Dendritic cell treated with granulocyte-macrophage colony-stimulating factor and Interleukin-4, amounts not matched to agents 40 ng/mL and 50 ng/mL, for 4 days (primary cell): ENCODE results near the gene CFAP58.

Experiments
- H3K27ac Mint-ChIP-seq: one replicate; pipeline ENCODE4 v1.8.0; 2022; ENCODE audit warnings: mild to moderate bottlenecking, mixed read lengths
- H3K27me3 Mint-ChIP-seq: one replicate; pipeline ENCODE4 v1.8.0; 2022; ENCODE audit warnings: mild to moderate bottlenecking, mixed read lengths
- H3K36me3 Mint-ChIP-seq: one replicate; pipeline ENCODE4 v1.8.0; 2022; ENCODE audit warnings: low read depth, mixed read lengths
- H3K4me1 Mint-ChIP-seq: one replicate; pipeline ENCODE4 v1.8.0; 2022; ENCODE audit warnings: low read depth, mixed read lengths
- H3K4me3 Mint-ChIP-seq: one replicate; pipeline ENCODE4 v1.8.0; 2022; ENCODE audit warnings: mild to moderate bottlenecking, moderate library complexity, mixed read lengths
- H3K9me3 Mint-ChIP-seq: one replicate; pipeline ENCODE4 v1.8.0; 2022; ENCODE audit warnings: mixed read lengths
- intact Hi-C: fragments of 100-400 bp; cut with micrococcal nuclease; formaldehyde crosslinking; loops from one replicate; pipeline ENCODE4 v1.15.0; 2022

The CFAP58 gene

GRCh38 chr10:104391969-104392296 lies 38.3 kb downstream of the CFAP58 start:
- intact Hi-C loops = no loop called here
- H3K27me3 Mint-ChIP-seq = peaks cover 15% of the 10 kb centered on the region
- H3K27ac Mint-ChIP-seq = no peak overlapping the region
- H3K4me1 Mint-ChIP-seq = peaks cover 5% of the 10 kb centered on the region
- H3K4me3 Mint-ChIP-seq = no peak overlapping the region
- H3K9me3 Mint-ChIP-seq = no peaks in the 10 kb centered on the region
- no peaks in the 10 kb centered on the region for H3K36me3 Mint-ChIP-seq

GRCh38 chr10:104393387-104393786 lies 39.8 kb downstream of the CFAP58 start:
- H3K36me3 Mint-ChIP-seq = no peaks in the 10 kb centered on the region
- no peaks in the 10 kb centered on the region for H3K9me3 Mint-ChIP-seq
- intact Hi-C loops = no loop called here
- H3K4me1 Mint-ChIP-seq = no peaks in the 10 kb centered on the region
- no peak overlapping the region for H3K4me3 Mint-ChIP-seq
- H3K27ac Mint-ChIP-seq = no peak overlapping the region
- peaks cover 15% of the 10 kb centered on the region for H3K27me3 Mint-ChIP-seq

- Mint-ChIP-seq H3K4me1 (no peaks in the 10 kb centered on the region), H3K4me3 (no peak overlapping the region), H3K27me3 (peaks cover 14% of the 10 kb centered on the region), H3K9me3 (no peaks in the 10 kb centered on the region), H3K27ac (no peak overlapping the region), H3K36me3 (no peaks in the 10 kb centered on the region)
- intact Hi-C loops = no loop called here
Observed at GRCh38 chr10:104396581-104396980, 42.9 kb downstream of the CFAP58 start.

GRCh38 chr10:104403636-104404035 lies 50.0 kb downstream of the CFAP58 start:
- Mint-ChIP-seq H3K27me3 (peaks cover 13% of the 10 kb centered on the region), H3K36me3 (no peaks in the 10 kb centered on the region), H3K4me1 (no peaks in the 10 kb centered on the region), H3K4me3 (no peak overlapping the region), H3K27ac (no peak overlapping the region), H3K9me3 (no peaks in the 10 kb centered on the region)
- intact Hi-C loops = no loop called here

GRCh38 chr10:104406715-104407650 lies 53.4 kb downstream of the CFAP58 start:
- intact Hi-C loops = loop anchor here (1.0 kb wide), 1 partner anchor 207 kb away; no protein-coding TSS in a partner anchor
- no peaks in the 10 kb centered on the region for H3K4me1 Mint-ChIP-seq
- H3K9me3 Mint-ChIP-seq = no peaks in the 10 kb centered on the region
- H3K4me3 Mint-ChIP-seq = no peak overlapping the region
- no peak overlapping the region for H3K27ac Mint-ChIP-seq
- no peaks in the 10 kb centered on the region for H3K36me3 Mint-ChIP-seq
- peaks cover 13% of the 10 kb centered on the region for H3K27me3 Mint-ChIP-seq

- Mint-ChIP-seq H3K27me3 (peaks cover 3% of the 10 kb centered on the region), H3K9me3 (no peaks in the 10 kb centered on the region), H3K36me3 (no peaks in the 10 kb centered on the region), H3K4me3 (no peak overlapping the region), H3K4me1 (peaks cover 16% of the 10 kb centered on the region), H3K27ac (no peak overlapping the region)
- intact Hi-C loops = no loop called here
Observed at GRCh38 chr10:104413528-104413927, 59.9 kb downstream of the CFAP58 start.

- intact Hi-C loops = no loop called here
- Mint-ChIP-seq H3K27ac (no peak overlapping the region), H3K4me3 (no peak overlapping the region), H3K36me3 (no peaks in the 10 kb centered on the region), H3K4me1 (peaks cover 29% of the 10 kb centered on the region), H3K9me3 (no peaks in the 10 kb centered on the region), H3K27me3 (no peaks in the 10 kb centered on the region)
Observed at GRCh38 chr10:104415526-104416165, 62.0 kb downstream of the CFAP58 start.

GRCh38 chr10:104416851-104417250 lies 63.2 kb downstream of the CFAP58 start:
- Mint-ChIP-seq H3K9me3 (no peaks in the 10 kb centered on the region), H3K4me3 (no peak overlapping the region), H3K27ac (no peak overlapping the region), H3K4me1 (peaks cover 29% of the 10 kb centered on the region), H3K27me3 (no peaks in the 10 kb centered on the region), H3K36me3 (no peaks in the 10 kb centered on the region)
- intact Hi-C loops = no loop called here

- Mint-ChIP-seq H3K36me3 (no peaks in the 10 kb centered on the region), H3K4me1 (peaks cover 29% of the 10 kb centered on the region), H3K9me3 (no peaks in the 10 kb centered on the region), H3K27ac (no peak overlapping the region), H3K4me3 (no peak overlapping the region), H3K27me3 (no peaks in the 10 kb centered on the region)
- intact Hi-C loops = no loop called here
Observed at GRCh38 chr10:104417637-104418292, 64.1 kb downstream of the CFAP58 start.

- Mint-ChIP-seq H3K4me1 (peaks cover 1% of the 10 kb centered on the region), H3K36me3 (no peaks in the 10 kb centered on the region), H3K27me3 (no peaks in the 10 kb centered on the region), H3K4me3 (no peak overlapping the region), H3K9me3 (no peaks in the 10 kb centered on the region), H3K27ac (no peak overlapping the region)
- intact Hi-C loops = no loop called here
Observed at GRCh38 chr10:104424719-104425118, 71.1 kb downstream of the CFAP58 start.

- no peak overlapping the region for H3K4me3 Mint-ChIP-seq
- intact Hi-C loops = no loop called here
- H3K4me1 Mint-ChIP-seq = no peaks in the 10 kb centered on the region
- no peaks in the 10 kb centered on the region for H3K9me3 Mint-ChIP-seq
- no peaks in the 10 kb centered on the region for H3K27me3 Mint-ChIP-seq
- no peaks in the 10 kb centered on the region for H3K36me3 Mint-ChIP-seq
- H3K27ac Mint-ChIP-seq = no peak overlapping the region
Observed at GRCh38 chr10:104427989-104428388, 74.4 kb downstream of the CFAP58 start.

- intact Hi-C loops = no loop called here
- no peaks in the 10 kb centered on the region for H3K9me3 Mint-ChIP-seq
Observed at GRCh38 chr10:104429846-104430245, 76.2 kb downstream of the CFAP58 start.

GRCh38 chr10:104430360-104430759 lies 76.7 kb downstream of the CFAP58 start:
- intact Hi-C loops = no loop called here
- Mint-ChIP-seq H3K4me3 (no peak overlapping the region), H3K36me3 (no peaks in the 10 kb centered on the region), H3K4me1 (no peaks in the 10 kb centered on the region), H3K9me3 (no peaks in the 10 kb centered on the region), H3K27me3 (no peaks in the 10 kb centered on the region), H3K27ac (no peak overlapping the region)

More at GRCh38 chr10:104429846-104430245, 76.2 kb downstream of the CFAP58 start:
- Mint-ChIP-seq H3K27ac (no peak overlapping the region), H3K27me3 (no peaks in the 10 kb centered on the region), H3K36me3 (no peaks in the 10 kb centered on the region), H3K4me1 (no peaks in the 10 kb centered on the region), H3K4me3 (no peak overlapping the region)

GRCh38 chr10:104433669-104434068 lies 80.0 kb downstream of the CFAP58 start:
- no peaks in the 10 kb centered on the region for H3K36me3 Mint-ChIP-seq
- no peaks in the 10 kb centered on the region for H3K9me3 Mint-ChIP-seq
- no peak overlapping the region for H3K27ac Mint-ChIP-seq
- H3K27me3 Mint-ChIP-seq = no peaks in the 10 kb centered on the region
- H3K4me1 Mint-ChIP-seq = no peaks in the 10 kb centered on the region
- intact Hi-C loops = no loop called here
- H3K4me3 Mint-ChIP-seq = no peak overlapping the region
